H9 (cell line): ENCODE data around the gene COASY. TPM values are rescaled to one million over a fixed set of nuclear protein-coding genes. Genes with fewer than 3 reads are reported as not detected.

Experiments
- DNase-seq: peaks from one replicate; pipeline ENCODE4 v3.0.0-alpha.2; 2017
- H2AFZ ChIP-seq: one replicate; pipeline ENCODE4 v1.6.1; 2013; ENCODE audit warnings: mild to moderate bottlenecking, low read length, control low read depth, moderate library complexity
- H2AK5ac ChIP-seq: 2 replicates; pipeline ENCODE4 v1.6.1; 2013; ENCODE audit warnings: low read length, control low read depth, mixed read lengths; ENCODE audit not compliant: insufficient read length
- H2BK120ac ChIP-seq: one replicate; pipeline ENCODE4 v1.6.1; 2013; ENCODE audit warnings: low read depth, mild to moderate bottlenecking, low read length, control low read depth, inconsistent platforms; ENCODE audit not compliant: poor library complexity, severe bottlenecking
- H2BK12ac ChIP-seq: 2 replicates; pipeline ENCODE4 v1.6.1; 2013; ENCODE audit warnings: low read length, control low read depth, mixed read lengths, low read depth; ENCODE audit not compliant: insufficient read length
- H2BK15ac ChIP-seq: 2 replicates; pipeline ENCODE4 v1.6.1; 2013; ENCODE audit warnings: low read depth, low read length, control low read depth
- H2BK20ac ChIP-seq: one replicate; pipeline ENCODE4 v1.6.1; 2013; ENCODE audit warnings: low read depth, mild to moderate bottlenecking, low read length, control low read depth, inconsistent platforms; ENCODE audit not compliant: poor library complexity, severe bottlenecking
- H2BK5ac ChIP-seq: 2 replicates; pipeline ENCODE4 v1.6.1; 2013; ENCODE audit warnings: low read length, control low read depth, mixed read lengths; ENCODE audit not compliant: insufficient read length
- H3K14ac ChIP-seq: 2 replicates; pipeline ENCODE4 v1.6.1; 2013; ENCODE audit warnings: low read length, control low read depth; ENCODE audit not compliant: insufficient read depth
- H3K18ac ChIP-seq: 2 replicates; pipeline ENCODE4 v1.6.1; 2013; ENCODE audit warnings: low read depth, mild to moderate bottlenecking, mixed read lengths, low read length, control low read depth; ENCODE audit not compliant: insufficient read length
- H3K23ac ChIP-seq: 2 replicates; pipeline ENCODE4 v1.6.1; 2013; ENCODE audit warnings: low read length, control low read depth, mixed read lengths, low read depth; ENCODE audit not compliant: insufficient read length
- H3K23me2 ChIP-seq: 2 replicates; pipeline ENCODE4 v1.6.1; 2013; ENCODE audit warnings: low read depth, mild to moderate bottlenecking, mixed read lengths, low read length, control low read depth; ENCODE audit not compliant: insufficient read length, poor library complexity, severe bottlenecking
- H3K27ac ChIP-seq: 2 replicates; pipeline ENCODE4 v1.5.1; 2013; ENCODE audit warnings: low read length, control low read depth, mixed read lengths, low read depth; ENCODE audit not compliant: insufficient read length
- H3K27me3 ChIP-seq: 2 replicates; pipeline ENCODE4 v1.6.1; 2013; ENCODE audit warnings: low read length, control low read depth, inconsistent platforms; ENCODE audit not compliant: insufficient read depth
- H3K4ac ChIP-seq: 2 replicates; pipeline ENCODE4 v1.6.1; 2013; ENCODE audit warnings: low read depth, mild to moderate bottlenecking, control low read depth, inconsistent platforms, low read length, moderate library complexity
- H3K4me1 ChIP-seq: 2 replicates; pipeline ENCODE4 v1.6.1; 2013; ENCODE audit warnings: low read length, control low read depth, inconsistent platforms; ENCODE audit not compliant: insufficient read depth
- H3K4me2 ChIP-seq: 2 replicates; pipeline ENCODE4 v1.6.1; 2013; ENCODE audit warnings: low read length, control low read depth, mixed read lengths; ENCODE audit not compliant: insufficient read length, insufficient read depth
- H3K56ac ChIP-seq: 2 replicates; pipeline ENCODE4 v1.6.1; 2013; ENCODE audit warnings: low read depth, mild to moderate bottlenecking, mixed read lengths, low read length, control low read depth; ENCODE audit not compliant: insufficient read length
- H3K79me1 ChIP-seq: 2 replicates; pipeline ENCODE4 v1.6.1; 2013; ENCODE audit warnings: low read depth, mild to moderate bottlenecking, moderate library complexity, low read length, control low read depth, inconsistent platforms; ENCODE audit not compliant: insufficient read depth, poor library complexity, severe bottlenecking
- H3K79me2 ChIP-seq: 2 replicates; pipeline ENCODE4 v1.6.1; 2013; ENCODE audit warnings: low read length, control low read depth, inconsistent platforms; ENCODE audit not compliant: insufficient read depth
- H3K9ac ChIP-seq: 2 replicates; pipeline ENCODE4 v1.6.1; 2013; ENCODE audit warnings: low read length, control low read depth, mixed read lengths; ENCODE audit not compliant: insufficient read length; ENCODE audit errors: extremely low read depth
- H3K9me3 ChIP-seq: one replicate; pipeline ENCODE4 v1.6.1; 2013; ENCODE audit warnings: low read depth, low read length, inconsistent platforms; ENCODE audit not compliant: control insufficient read depth
- H3T11ph ChIP-seq: one replicate; pipeline ENCODE4 v1.6.1; 2013; ENCODE audit warnings: mild to moderate bottlenecking, low read length, control low read depth, inconsistent platforms
- H4K20me1 ChIP-seq: one replicate; pipeline ENCODE4 v1.6.1; 2013; ENCODE audit not compliant: control insufficient read depth, insufficient read length, insufficient read depth
- H4K5ac ChIP-seq: 2 replicates; pipeline ENCODE4 v1.6.1; 2013; ENCODE audit warnings: low read depth, mild to moderate bottlenecking, mixed read lengths, low read length, control low read depth; ENCODE audit not compliant: insufficient read length
- H4K8ac ChIP-seq: replicated peaks from 2 replicates; pipeline ENCODE4 v1.6.1; 2013; ENCODE audit warnings: low read length, control low read depth, mixed read lengths, low read depth; ENCODE audit not compliant: insufficient read length
- H4K91ac ChIP-seq: 2 replicates; pipeline ENCODE4 v1.6.1; 2013; ENCODE audit warnings: low read depth, mild to moderate bottlenecking, moderate library complexity, mixed read lengths, low read length, control low read depth; ENCODE audit not compliant: insufficient read length
- H3K27ac Mint-ChIP-seq, 3 experiments: 2 replicates in 2 of 3; 3 replicates in 1 of 3; pipeline ENCODE4 v1.8.0; 2020 to 2021; ENCODE audit warnings: mixed read lengths in 3 of 3, mild to moderate bottlenecking in 1 of 3, moderate library complexity in 1 of 3
- H3K27me3 Mint-ChIP-seq: 2 replicates; pipeline ENCODE4 v1.8.0; 2021; ENCODE audit warnings: low read depth, mild to moderate bottlenecking, moderate library complexity, mixed read lengths
- H3K36me3 Mint-ChIP-seq, 3 experiments: 2 replicates in 2 of 3; 3 replicates in 1 of 3; pipeline ENCODE4 v1.8.0; 2020 to 2021; ENCODE audit warnings: low read depth in 3 of 3, mixed read lengths in 3 of 3; ENCODE audit not compliant: insufficient read depth in 1 of 3
- H3K4me1 Mint-ChIP-seq, 2 experiments: 2 replicates each; pipeline ENCODE4 v1.8.0; 2020; ENCODE audit warnings: mixed read lengths in 2 of 2
- H3K4me3 Mint-ChIP-seq, 2 experiments: 2 replicates in 1 of 2; 3 replicates in 1 of 2; pipeline ENCODE4 v1.8.0; 2020 to 2021; ENCODE audit warnings: mild to moderate bottlenecking in 2 of 2, mixed read lengths in 2 of 2, moderate library complexity in 1 of 2
- H3K9me3 Mint-ChIP-seq, 2 experiments: 2 replicates in 1 of 2; 3 replicates in 1 of 2; pipeline ENCODE4 v1.8.0; 2020; ENCODE audit warnings: mild to moderate bottlenecking in 2 of 2, mixed read lengths in 2 of 2, moderate library complexity in 1 of 2
- WGBS: extraction: QIAGEN DNeasy Blood & Tissue Kit; methylation state at CpG from one replicate; pipeline ENCODE4 v1.1.7; 2013; ENCODE audit warnings: missing lambda C conversion rate, low lambda C conversion rate, mixed read lengths; ENCODE audit not compliant: insufficient read length; ENCODE audit errors: extremely low coverage; 5-methylcytosine and 5-hydroxymethylcytosine counted together
- total RNA-seq: library from RNA; stranded (reverse); gene quantifications from 2 replicates; pipeline ENCODE4 v1.2.1, GENCODE V29; 2021
- TF ChIP-seq, protein P1 (sequence below): fragments of 200-600 bp; sonication (generic); conservative IDR thresholded peaks from 3 replicates; pipeline ENCODE4 v1.8.0; 2021; ENCODE audit warnings: antibody characterized with exemption, mild to moderate bottlenecking

COASY gene
- total RNA-seq, 1 experiment from 2014 or later, result 84.1 TPM

DNA sequence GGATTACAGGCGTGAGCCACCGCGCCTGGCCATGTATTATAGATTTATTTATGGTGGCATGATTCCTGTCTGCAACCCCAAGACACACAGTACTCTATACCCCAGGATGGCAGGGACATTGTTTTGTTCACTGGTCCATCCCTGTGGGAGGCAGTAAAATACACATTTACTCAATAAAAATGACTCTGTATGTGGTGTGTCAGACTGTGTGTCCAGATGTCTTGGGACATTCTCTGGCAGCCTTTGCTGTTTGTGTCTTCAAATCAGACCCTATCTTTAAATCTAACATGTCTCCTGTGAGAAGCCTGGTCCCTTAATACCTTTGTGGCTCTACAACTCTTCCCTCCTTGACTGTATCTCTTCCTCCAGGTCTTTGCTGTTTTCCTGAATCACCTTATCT is 1.7 kb upstream of the COASY start:
- WGBS, result no CpG with 5 or more reads among the region's 3 CpGs
- peaks cover 11% of the 10 kb centered on the region for H3K23me2 ChIP-seq
- H3K79me1 ChIP-seq, result peaks cover 4% of the 10 kb centered on the region
- H3K27me3 ChIP-seq, result no peaks in the 10 kb centered on the region
- Mint-ChIP-seq H3K4me3 (no peak overlapping the region), H3K4me1 (peaks cover 16 to 29% of the 10 kb centered on the region in 2 experiments), H3K27ac (peak overlapping the region in 1 of 3 experiments; percentile 15; a peak in 1 of 7 replicates), H3K27me3 (no peaks in the 10 kb centered on the region), H3K9me3 (no peaks in the 10 kb centered on the region), H3K36me3 (peaks cover 3 to 17% (median 16%) of the 10 kb centered on the region in 3 experiments; a peak in 5 of 7 replicates)
- H2AK5ac ChIP-seq, result no peak overlapping the region
- no peak overlapping the region for H2BK120ac ChIP-seq
- no peak overlapping the region for H3K4me2 ChIP-seq
- H3K9me3 ChIP-seq, result no peaks in the 10 kb centered on the region
- DNase-seq, result no peak
- H3K14ac ChIP-seq, result no peak overlapping the region
- no peak overlapping the region for H2BK12ac ChIP-seq
- no peak overlapping the region for H2AFZ ChIP-seq
- no peak overlapping the region for H2BK15ac ChIP-seq
- no peaks in the 10 kb centered on the region for H4K20me1 ChIP-seq
- no peak overlapping the region for H3K4ac ChIP-seq
- H4K8ac ChIP-seq, result no peak overlapping the region
- H4K91ac ChIP-seq, result no peak overlapping the region
- TF ChIP-seq, protein P1, sequence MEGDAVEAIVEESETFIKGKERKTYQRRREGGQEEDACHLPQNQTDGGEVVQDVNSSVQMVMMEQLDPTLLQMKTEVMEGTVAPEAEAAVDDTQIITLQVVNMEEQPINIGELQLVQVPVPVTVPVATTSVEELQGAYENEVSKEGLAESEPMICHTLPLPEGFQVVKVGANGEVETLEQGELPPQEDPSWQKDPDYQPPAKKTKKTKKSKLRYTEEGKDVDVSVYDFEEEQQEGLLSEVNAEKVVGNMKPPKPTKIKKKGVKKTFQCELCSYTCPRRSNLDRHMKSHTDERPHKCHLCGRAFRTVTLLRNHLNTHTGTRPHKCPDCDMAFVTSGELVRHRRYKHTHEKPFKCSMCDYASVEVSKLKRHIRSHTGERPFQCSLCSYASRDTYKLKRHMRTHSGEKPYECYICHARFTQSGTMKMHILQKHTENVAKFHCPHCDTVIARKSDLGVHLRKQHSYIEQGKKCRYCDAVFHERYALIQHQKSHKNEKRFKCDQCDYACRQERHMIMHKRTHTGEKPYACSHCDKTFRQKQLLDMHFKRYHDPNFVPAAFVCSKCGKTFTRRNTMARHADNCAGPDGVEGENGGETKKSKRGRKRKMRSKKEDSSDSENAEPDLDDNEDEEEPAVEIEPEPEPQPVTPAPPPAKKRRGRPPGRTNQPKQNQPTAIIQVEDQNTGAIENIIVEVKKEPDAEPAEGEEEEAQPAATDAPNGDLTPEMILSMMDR, result no peak
- H3K9ac ChIP-seq, result no peak overlapping the region
- no peaks in the 10 kb centered on the region for H3K4me1 ChIP-seq
- no peak overlapping the region for H2BK5ac ChIP-seq
- H3K23ac ChIP-seq, result no peak overlapping the region
- H3K79me2 ChIP-seq, result peaks cover 4% of the 10 kb centered on the region; the same call in 1 of the 2 replicates
- no peak overlapping the region for H3T11ph ChIP-seq
- no peak overlapping the region for H2BK20ac ChIP-seq
- no peak overlapping the region for H3K18ac ChIP-seq
- no peak overlapping the region for H3K27ac ChIP-seq
- H4K5ac ChIP-seq, result no peak overlapping the region
- H3K56ac ChIP-seq, result no peak overlapping the region
